Activated naive CD4-positive, alpha-beta T cell treated with anti-CD3 and anti-CD28 coated beads, Interleukin-2, amount 10 ng/mL, durations not matched to agents 7 days and 5 days (primary cell): ENCODE data around the gene TBC1D14.
A peak's percentile ranks its signal among the peaks of the same experiment; 100 is the strongest.

Source experiments
- CTCF ChIA-PET: fragments of 350-600 bp; sonication (Branson Sonifier 250); formaldehyde crosslinking; loops from one replicate; lab custom pipeline; 2021; ENCODE audit warnings: antibody characterized with exemption; lab: Charles Lee
- DNase-seq: peaks from one replicate; pipeline ENCODE4 v3.0.0-alpha.2; 2020
- H3K27ac Mint-ChIP-seq: one replicate; pipeline ENCODE4 v1.8.0; 2021; ENCODE audit warnings: mild to moderate bottlenecking, moderate library complexity, mixed read lengths
- H3K27me3 Mint-ChIP-seq: one replicate; pipeline ENCODE4 v1.8.0; 2021; ENCODE audit warnings: mild to moderate bottlenecking, mixed read lengths
- H3K36me3 Mint-ChIP-seq: one replicate; pipeline ENCODE4 v1.8.0; 2021; ENCODE audit warnings: mixed read lengths
- H3K4me1 Mint-ChIP-seq: one replicate; pipeline ENCODE4 v1.8.0; 2021; ENCODE audit warnings: mixed read lengths
- H3K4me3 Mint-ChIP-seq: one replicate; pipeline ENCODE4 v1.8.0; 2021; ENCODE audit warnings: mild to moderate bottlenecking, moderate library complexity, mixed read lengths
- H3K9me3 Mint-ChIP-seq: one replicate; pipeline ENCODE4 v1.8.0; 2021; ENCODE audit warnings: mixed read lengths

Gene TBC1D14

GRCh38 chr4:6991771-6992557 lies 82.3 kb downstream of the TBC1D14 start:
- no peaks in the 10 kb centered on the region for H3K27me3 Mint-ChIP-seq
- peaks cover 46% of the 10 kb centered on the region for H3K36me3 Mint-ChIP-seq
- peak overlapping the region; percentile 21 for H3K4me3 Mint-ChIP-seq
- no peaks in the 10 kb centered on the region for H3K9me3 Mint-ChIP-seq
- peaks cover 61% of the 10 kb centered on the region for H3K4me1 Mint-ChIP-seq
- CTCF ChIA-PET = interaction anchor here (0.8 to 1.8 kb wide), 3 partner anchors 18 to 19 kb away, joined by 3 to 7 read pairs (median 4); no protein-coding TSS in a partner anchor
- no peak for DNase-seq
- H3K27ac Mint-ChIP-seq = peak overlapping the region; percentile 85

GRCh38 chr4:6992728-6993677 lies 83.4 kb downstream of the TBC1D14 start:
- Mint-ChIP-seq H3K4me1 (peaks cover 59% of the 10 kb centered on the region), H3K27ac (peak overlapping the region; percentile 85), H3K9me3 (no peaks in the 10 kb centered on the region), H3K27me3 (no peaks in the 10 kb centered on the region), H3K36me3 (peaks cover 53% of the 10 kb centered on the region), H3K4me3 (no peak overlapping the region)
- no peak for DNase-seq
- CTCF ChIA-PET = interaction anchor here (1.8 kb wide), 2 partner anchors 17 to 19 kb away, joined by 4 to 7 read pairs; no protein-coding TSS in a partner anchor

GRCh38 chr4:6996481-6996880 lies 86.9 kb downstream of the TBC1D14 start:
- Mint-ChIP-seq H3K36me3 (peaks cover 63% of the 10 kb centered on the region), H3K27ac (peak overlapping the region; percentile 42), H3K9me3 (no peaks in the 10 kb centered on the region), H3K27me3 (no peaks in the 10 kb centered on the region), H3K4me3 (no peak overlapping the region), H3K4me1 (peaks cover 61% of the 10 kb centered on the region)
- no peak for DNase-seq
- CTCF ChIA-PET = interaction anchor here (2.4 kb wide), 1 partner anchor 9 kb away, joined by 6 read pairs; no protein-coding TSS in a partner anchor

GRCh38 chr4:6999172-7000086 lies 89.8 kb downstream of the TBC1D14 start:
- Mint-ChIP-seq H3K27me3 (no peaks in the 10 kb centered on the region), H3K9me3 (no peaks in the 10 kb centered on the region), H3K36me3 (peaks cover 76% of the 10 kb centered on the region), H3K4me3 (peak overlapping the region; percentile 6), H3K27ac (peak overlapping the region; percentile 93), H3K4me1 (peaks cover 42% of the 10 kb centered on the region)
- CTCF ChIA-PET = interaction anchor here (1.0 to 2.0 kb wide), 7 partner anchors 10 to 280 kb away, joined by 3 to 10 read pairs (median 3); no protein-coding TSS in a partner anchor
- peak; percentile 77 for DNase-seq

- no peaks in the 10 kb centered on the region for H3K27me3 Mint-ChIP-seq
- peak overlapping the region; percentile 93 for H3K27ac Mint-ChIP-seq
- CTCF ChIA-PET = interaction anchor here (1.9 kb wide), 1 partner anchor 27 kb away, joined by 10 read pairs; no protein-coding TSS in a partner anchor
Observed at GRCh38 chr4:7000421-7001176, 91.0 kb downstream of the TBC1D14 start.

GRCh38 chr4:7001271-7001670 lies 91.6 kb downstream of the TBC1D14 start:
- H3K36me3 Mint-ChIP-seq = peaks cover 72% of the 10 kb centered on the region
- no peak for DNase-seq
- H3K4me3 Mint-ChIP-seq = no peak overlapping the region
- CTCF ChIA-PET = no interaction called here
- peak overlapping the region; percentile 93 for H3K27ac Mint-ChIP-seq
- peaks cover 42% of the 10 kb centered on the region for H3K4me1 Mint-ChIP-seq
- no peaks in the 10 kb centered on the region for H3K27me3 Mint-ChIP-seq
- H3K9me3 Mint-ChIP-seq = no peaks in the 10 kb centered on the region

More at GRCh38 chr4:7000421-7001176, 91.0 kb downstream of the TBC1D14 start:
- H3K36me3 Mint-ChIP-seq = peaks cover 73% of the 10 kb centered on the region
- no peak overlapping the region for H3K4me3 Mint-ChIP-seq
- no peak for DNase-seq
- no peaks in the 10 kb centered on the region for H3K9me3 Mint-ChIP-seq
- peaks cover 42% of the 10 kb centered on the region for H3K4me1 Mint-ChIP-seq

- H3K9me3 Mint-ChIP-seq = no peaks in the 10 kb centered on the region
- no peak overlapping the region for H3K4me3 Mint-ChIP-seq
- DNase-seq = no peak
- CTCF ChIA-PET = no interaction called here
- peak overlapping the region; percentile 93 for H3K27ac Mint-ChIP-seq
- H3K4me1 Mint-ChIP-seq = peaks cover 48% of the 10 kb centered on the region
- peaks cover 68% of the 10 kb centered on the region for H3K36me3 Mint-ChIP-seq
- H3K27me3 Mint-ChIP-seq = no peaks in the 10 kb centered on the region
Observed at GRCh38 chr4:7002336-7002735, 92.7 kb downstream of the TBC1D14 start.

GRCh38 chr4:7003176-7003878 lies 93.7 kb downstream of the TBC1D14 start:
- no peak for DNase-seq
- CTCF ChIA-PET = interaction anchor here (1.0 kb wide), 2 partner anchors 11 to 40 kb away, joined by 3 read pairs; partner anchors contain the start of gene TADA2B
- Mint-ChIP-seq H3K27ac (no peak overlapping the region), H3K4me3 (no peak overlapping the region), H3K36me3 (peaks cover 68% of the 10 kb centered on the region), H3K27me3 (no peaks in the 10 kb centered on the region), H3K9me3 (no peaks in the 10 kb centered on the region), H3K4me1 (peaks cover 48% of the 10 kb centered on the region)

- Mint-ChIP-seq H3K27ac (no peak overlapping the region), H3K36me3 (peaks cover 68% of the 10 kb centered on the region), H3K27me3 (no peaks in the 10 kb centered on the region), H3K4me3 (no peak overlapping the region), H3K4me1 (peaks cover 45% of the 10 kb centered on the region), H3K9me3 (no peaks in the 10 kb centered on the region)
- CTCF ChIA-PET = interaction anchor here (1.0 kb wide), 2 partner anchors 10 to 39 kb away, joined by 3 read pairs; partner anchors contain the start of gene TADA2B
- DNase-seq = no peak
Observed at GRCh38 chr4:7003879-7004240, 94.2 kb downstream of the TBC1D14 start.

- no peak overlapping the region for H3K4me3 Mint-ChIP-seq
- DNase-seq = no peak
- no peak overlapping the region for H3K27ac Mint-ChIP-seq
- peaks cover 40% of the 10 kb centered on the region for H3K4me1 Mint-ChIP-seq
- no peaks in the 10 kb centered on the region for H3K9me3 Mint-ChIP-seq
- H3K36me3 Mint-ChIP-seq = peaks cover 67% of the 10 kb centered on the region
- H3K27me3 Mint-ChIP-seq = no peaks in the 10 kb centered on the region
- CTCF ChIA-PET = no interaction called here
Observed at GRCh38 chr4:7004331-7004730, 94.7 kb downstream of the TBC1D14 start.

- DNase-seq = no peak
- CTCF ChIA-PET = no interaction called here
- Mint-ChIP-seq H3K4me3 (no peak overlapping the region), H3K9me3 (no peaks in the 10 kb centered on the region), H3K4me1 (peaks cover 28% of the 10 kb centered on the region), H3K27me3 (no peaks in the 10 kb centered on the region), H3K36me3 (peaks cover 65% of the 10 kb centered on the region), H3K27ac (no peak overlapping the region)
Observed at GRCh38 chr4:7005571-7005970, 95.9 kb downstream of the TBC1D14 start.

GRCh38 chr4:7006411-7006810 lies 96.8 kb downstream of the TBC1D14 start:
- H3K4me3 Mint-ChIP-seq = no peak overlapping the region
- peak overlapping the region; percentile 63 for H3K27ac Mint-ChIP-seq
- H3K4me1 Mint-ChIP-seq = peaks cover 19% of the 10 kb centered on the region
- CTCF ChIA-PET = no interaction called here
- H3K27me3 Mint-ChIP-seq = no peaks in the 10 kb centered on the region
- H3K36me3 Mint-ChIP-seq = peaks cover 63% of the 10 kb centered on the region
- H3K9me3 Mint-ChIP-seq = no peaks in the 10 kb centered on the region
- no peak for DNase-seq
